ENCODE data around the gene SCLY.

The SCLY gene

DNA sequence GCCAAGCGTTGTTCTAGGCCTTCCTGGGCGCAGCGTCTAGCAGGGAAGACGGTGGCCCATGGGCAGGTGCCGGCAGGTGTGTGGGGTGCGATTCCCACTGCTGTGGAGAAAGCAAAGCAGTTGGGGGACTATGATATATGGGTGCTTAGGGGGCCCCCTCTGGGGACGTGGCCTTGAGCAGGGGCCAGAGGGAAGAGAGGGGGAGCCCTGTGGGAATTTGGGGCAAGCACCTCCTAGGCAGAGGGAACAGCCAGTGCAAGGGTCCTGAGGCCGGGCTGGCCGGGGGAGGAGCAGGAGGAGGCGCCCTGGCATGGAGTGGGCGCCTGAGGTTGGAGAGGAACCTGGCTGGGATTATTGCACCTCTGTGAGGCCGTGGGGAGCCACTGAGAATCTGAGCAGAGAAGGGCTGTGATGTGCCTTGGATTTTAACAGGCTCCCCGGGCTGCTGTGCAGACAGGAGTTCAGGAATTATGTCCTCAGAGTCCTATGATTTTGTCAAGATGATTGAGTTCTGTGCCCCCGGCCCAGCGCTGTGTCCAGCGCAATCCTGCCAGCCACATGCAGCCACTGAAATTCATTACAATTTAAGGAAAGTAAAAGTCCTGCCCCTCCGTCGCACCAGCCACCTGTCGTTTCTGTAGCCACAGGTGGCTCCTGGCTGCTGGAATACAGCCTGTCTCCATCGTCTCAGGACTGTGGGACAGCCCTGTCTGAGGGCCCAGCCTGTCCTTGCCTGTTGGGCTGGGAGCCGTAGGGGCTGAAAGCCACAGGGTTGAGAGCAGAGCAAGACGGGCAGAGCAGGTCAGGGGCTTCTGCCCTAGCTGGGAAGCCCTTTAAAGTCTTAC is 68.6 kb downstream of the SCLY start:
- TF ChIP-seq, protein P1, sequence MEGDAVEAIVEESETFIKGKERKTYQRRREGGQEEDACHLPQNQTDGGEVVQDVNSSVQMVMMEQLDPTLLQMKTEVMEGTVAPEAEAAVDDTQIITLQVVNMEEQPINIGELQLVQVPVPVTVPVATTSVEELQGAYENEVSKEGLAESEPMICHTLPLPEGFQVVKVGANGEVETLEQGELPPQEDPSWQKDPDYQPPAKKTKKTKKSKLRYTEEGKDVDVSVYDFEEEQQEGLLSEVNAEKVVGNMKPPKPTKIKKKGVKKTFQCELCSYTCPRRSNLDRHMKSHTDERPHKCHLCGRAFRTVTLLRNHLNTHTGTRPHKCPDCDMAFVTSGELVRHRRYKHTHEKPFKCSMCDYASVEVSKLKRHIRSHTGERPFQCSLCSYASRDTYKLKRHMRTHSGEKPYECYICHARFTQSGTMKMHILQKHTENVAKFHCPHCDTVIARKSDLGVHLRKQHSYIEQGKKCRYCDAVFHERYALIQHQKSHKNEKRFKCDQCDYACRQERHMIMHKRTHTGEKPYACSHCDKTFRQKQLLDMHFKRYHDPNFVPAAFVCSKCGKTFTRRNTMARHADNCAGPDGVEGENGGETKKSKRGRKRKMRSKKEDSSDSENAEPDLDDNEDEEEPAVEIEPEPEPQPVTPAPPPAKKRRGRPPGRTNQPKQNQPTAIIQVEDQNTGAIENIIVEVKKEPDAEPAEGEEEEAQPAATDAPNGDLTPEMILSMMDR (conservative IDR thresholded peaks at IDR 0.05) = no peak
- H3K27ac ChIP-seq = no peak overlapping the region

DNA sequence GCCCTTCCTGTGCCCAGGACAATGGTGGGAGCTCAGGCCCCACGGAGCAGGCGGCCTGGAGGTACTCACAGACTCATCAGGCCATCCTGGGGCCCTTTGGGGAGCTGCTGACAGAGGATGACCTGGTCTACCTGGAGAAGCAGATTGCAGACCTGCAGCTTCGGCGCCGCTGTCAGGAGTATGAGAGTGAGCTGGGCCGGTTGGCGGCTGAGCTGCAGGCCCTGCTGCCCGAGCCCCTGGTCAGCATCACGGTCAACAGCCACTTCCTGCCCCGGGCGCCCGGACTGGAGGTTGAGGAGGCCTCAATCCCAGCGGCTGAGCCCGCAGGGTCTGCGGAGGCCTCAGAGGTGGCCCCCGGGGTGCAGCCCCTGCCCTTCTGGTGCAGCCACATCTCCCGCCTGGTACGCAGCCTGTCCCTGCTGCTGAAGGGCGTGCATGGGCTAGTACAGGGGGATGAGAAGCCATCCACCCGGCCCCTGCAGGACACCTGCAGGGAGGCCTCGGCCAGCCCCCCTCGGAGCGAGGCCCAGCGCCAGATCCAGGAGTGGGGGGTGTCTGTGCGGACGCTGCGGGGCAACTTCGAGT is 69.4 kb downstream of the SCLY start:
- H3K27ac ChIP-seq = no peak overlapping the region
- TF ChIP-seq, protein P1 (conservative IDR thresholded peaks at IDR 0.05) = no peak

DNA sequence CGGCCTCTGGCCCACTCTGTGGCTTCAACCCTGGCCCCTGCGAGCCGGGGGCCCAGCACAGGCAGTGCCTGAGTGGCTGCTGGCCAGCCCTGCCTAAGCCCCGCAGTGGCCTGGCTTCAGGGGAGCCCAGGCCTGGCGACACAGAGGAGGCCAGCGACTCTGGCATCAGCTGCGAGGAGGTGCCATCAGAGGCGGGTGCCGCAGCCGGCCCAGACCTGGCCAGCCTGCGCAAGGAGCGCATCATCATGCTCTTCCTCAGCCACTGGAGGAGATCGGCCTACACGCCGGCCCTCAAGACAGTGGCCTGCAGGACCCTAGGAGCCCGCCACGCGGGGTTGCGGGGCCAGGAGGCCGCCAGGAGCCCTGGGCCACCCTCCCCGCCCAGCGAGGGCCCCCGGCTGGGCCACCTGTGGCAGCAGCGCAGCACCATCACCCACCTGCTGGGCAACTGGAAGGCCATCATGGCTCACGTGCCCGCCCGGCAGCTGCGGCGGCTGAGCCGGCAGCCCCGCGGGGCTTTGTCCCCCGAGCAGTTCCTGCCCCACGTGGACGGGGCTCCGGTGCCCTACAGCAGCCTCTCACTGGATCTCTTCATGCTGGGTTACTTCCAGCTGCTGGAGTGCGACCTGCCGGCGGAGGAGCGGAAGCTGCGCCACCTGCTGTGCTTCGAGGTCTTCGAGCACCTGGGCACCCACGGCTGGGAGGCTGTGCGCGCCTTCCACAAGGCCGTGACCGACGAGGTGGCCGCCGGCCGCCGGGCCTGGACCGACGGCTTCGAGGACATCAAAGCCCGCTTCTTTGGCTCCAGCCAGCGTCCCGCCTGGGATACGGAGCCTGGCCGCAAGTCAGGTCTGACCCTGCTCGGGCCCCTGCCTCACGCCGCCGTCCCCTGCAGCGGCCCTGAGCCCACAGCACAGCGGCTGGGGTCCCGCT is 70.2 kb downstream of the SCLY start:
- TF ChIP-seq, protein P1 (conservative IDR thresholded peaks at IDR 0.05) = no peak
- H3K27ac ChIP-seq = no peak overlapping the region

DNA sequence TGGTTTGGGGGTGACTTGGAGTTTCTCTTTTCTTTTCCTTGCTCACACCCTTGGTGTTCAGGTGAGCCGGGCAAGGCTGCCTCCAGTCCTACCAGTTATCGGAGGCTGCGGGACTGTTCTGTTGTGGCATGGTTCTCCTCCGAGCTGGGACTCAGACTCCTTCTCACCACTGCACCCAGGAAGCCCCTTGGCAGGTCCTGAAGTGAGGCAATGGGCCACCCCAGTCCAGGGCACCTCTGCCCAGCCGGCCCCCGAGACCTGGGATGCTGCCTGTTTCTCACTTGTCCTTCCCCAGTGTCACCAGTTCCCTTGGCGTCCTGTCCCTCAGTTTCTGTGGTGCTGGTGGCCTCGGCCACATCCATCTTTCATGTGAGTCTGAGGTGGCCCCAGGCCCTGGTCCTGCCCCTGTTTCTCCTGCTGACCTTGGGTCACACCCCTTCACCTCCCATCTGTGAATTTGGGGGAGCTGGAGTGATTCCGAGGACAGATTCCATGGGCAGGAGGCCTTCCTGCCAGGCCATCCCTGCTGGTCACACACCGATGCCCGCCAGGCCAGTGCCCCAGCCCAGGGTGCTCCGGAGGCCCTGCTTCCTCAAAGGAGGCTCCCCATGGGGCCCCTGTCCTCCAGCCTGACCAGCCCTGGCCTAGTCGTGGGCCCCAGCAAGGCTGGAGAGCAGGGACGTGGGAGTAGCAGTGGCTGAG is 71.1 kb downstream of the SCLY start:
- no peak overlapping the region for H3K27ac ChIP-seq
- TF ChIP-seq, protein P1 (conservative IDR thresholded peaks at IDR 0.05) = no peak

DNA sequence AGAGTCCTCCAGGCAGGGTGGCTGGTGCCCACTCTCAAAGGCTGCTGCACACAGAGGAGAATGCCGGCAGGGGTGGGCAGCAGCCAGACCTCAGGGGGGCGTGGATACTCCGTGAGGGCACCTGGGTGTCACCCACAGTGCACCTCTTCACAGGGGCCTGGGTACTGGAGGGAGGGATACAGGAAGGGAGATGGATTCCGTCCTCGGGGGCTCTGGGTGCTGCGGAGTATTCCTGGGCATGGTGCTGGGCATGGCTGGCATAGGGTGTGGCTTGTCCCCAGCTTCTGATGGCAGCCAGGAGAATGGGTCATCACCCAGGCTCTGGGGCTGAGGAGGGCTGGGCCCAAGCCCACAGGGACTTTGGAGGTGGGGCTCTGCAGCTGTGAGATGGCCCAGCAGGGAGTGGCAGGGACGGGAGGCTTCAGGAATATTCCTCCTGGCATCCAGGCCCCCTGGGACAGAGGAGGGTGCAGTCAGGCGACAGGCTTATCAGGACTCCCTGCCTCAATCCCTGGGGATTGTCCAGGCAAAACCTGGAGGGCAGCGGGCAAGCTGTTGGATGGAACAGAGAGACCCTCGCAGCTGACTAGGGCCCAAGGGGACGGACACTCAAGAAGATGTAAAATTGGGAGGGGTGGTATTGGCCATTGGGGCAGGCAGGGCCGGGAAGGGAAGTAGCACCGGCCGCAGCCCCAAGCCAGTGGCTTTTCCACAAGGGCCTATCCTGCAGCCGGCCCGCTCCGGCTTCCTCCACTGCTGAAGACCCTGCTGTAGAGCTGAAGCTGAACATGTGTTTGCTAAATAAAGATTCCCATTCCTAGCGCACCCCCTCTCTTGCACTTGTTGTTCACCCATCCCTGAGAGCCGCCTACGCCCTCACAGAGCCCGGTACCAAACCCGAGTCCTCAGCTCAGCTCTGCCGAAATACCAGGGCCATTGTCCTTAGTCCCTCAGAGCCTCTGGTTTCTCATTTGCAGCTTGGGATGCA is 72.0 kb downstream of the SCLY start:
- TF ChIP-seq, protein P1 (conservative IDR thresholded peaks at IDR 0.05) = no peak
- H3K27ac ChIP-seq = no peak overlapping the region
